Left lung (tissue), 10 donors: Measurements from ENCODE around the gene CHST8. TPM values are rescaled to one million over a fixed set of nuclear protein-coding genes. Genes with fewer than 3 reads are reported as not detected.

Source experiments
- ATAC-seq: fragments of 200-7000 bp; cut with Tn5 transposase; one replicate; pipeline ENCODE4 v1.9.1; 2020; ENCODE audit warnings: moderate library complexity
- DNase-seq, 4 donors: peaks; one replicate each; pipeline ENCODE4 v3.0.0-alpha.2; 2013 to 2020
- H3K27ac ChIP-seq, 2 donors: fragments of 200-600 bp; sonication (generic) in 1 of 2; one replicate each; pipeline versions ENCODE4 v1.5.0 to v1.8.0; 2020 to 2021
- H3K27me3 ChIP-seq, 2 donors: fragments of 200-600 bp; sonication (generic) in 1 of 2; one replicate each; pipeline versions ENCODE4 v1.5.0 to v1.8.0; 2020 to 2021
- H3K36me3 ChIP-seq, 2 donors: fragments of 200-600 bp; sonication (generic) in 1 of 2; one replicate each; pipeline versions ENCODE4 v1.5.0 to v1.8.0; 2020 to 2021
- H3K4me1 ChIP-seq, 2 donors: fragments of 200-600 bp; one replicate each; pipeline ENCODE4 v1.8.0; 2021
- H3K4me3 ChIP-seq, 2 donors: fragments of 200-600 bp; sonication (generic) in 1 of 2; one replicate each; pipeline versions ENCODE4 v1.5.0 to v1.8.0; 2020 to 2021; ENCODE audit warnings: mild to moderate bottlenecking in 1 of 2
- H3K9me3 ChIP-seq, 2 donors: fragments of 200-600 bp; sonication (generic) in 1 of 2; one replicate each; pipeline versions ENCODE4 v1.5.0 to v1.8.0; 2020 to 2021
- CTCF ChIP-seq, 2 donors: fragments of 200-600 bp; sonication (generic) in 1 of 2; IDR thresholded peaks; one replicate each; pipeline versions ENCODE4 v1.5.0 to v1.8.0; 2021; ENCODE audit warnings: antibody characterized with exemption in 2 of 2
- intact Hi-C, 2 donors: fragments of 100-400 bp; cut with DNase I; formaldehyde crosslinking; loops; one replicate each; pipeline versions ENCODE4 v1.11.2 to v1.14.2; 2022
- polyA plus RNA-seq, 6 donors: library from polyadenylated mRNA; unstranded; fragments of 120-200 nt; gene quantifications; one replicate each; pipeline ENCODE4 v1.2.1, GENCODE V29; 2013; ENCODE audit not compliant: insufficient read length in 6 of 6
- total RNA-seq, 2 donors: library from RNA; stranded (reverse); fragmentation: NEBNext Ultra II Directional; extraction: Animal tissue kit (Norgen Biotek cat#: 25700); gene quantifications; one replicate each; pipeline ENCODE4 v1.2.1, GENCODE V29; 2021
- donor health status: DM: no; HTN: yes; CAD: no.
- donor health status: DM: no; HTN: no; CAD: no.

The CHST8 gene
- total and polyA plus RNA-seq, 8 donors = 0.24 to 0.47 TPM; not detected in 6

- H3K36me3 ChIP-seq = no peaks in the 10 kb centered on the region
- H3K4me1 ChIP-seq = peaks cover 3% of the 10 kb centered on the region in 2 donors
- no peak for TF ChIP-seq CTCF (IDR thresholded peaks at IDR 0.05)
- DNase-seq (no peak), ATAC-seq (no peak)
- peaks cover 9 to 46% of the 10 kb centered on the region in 2 donors for H3K27me3 ChIP-seq
- no peak overlapping the region for H3K27ac ChIP-seq
- H3K9me3 ChIP-seq = no peaks in the 10 kb centered on the region
- intact Hi-C loops = no loop called here
- no peak overlapping the region for H3K4me3 ChIP-seq
Observed at GRCh38 chr19:33780251-33780650, 158.5 kb downstream of the CHST8 start.

- H3K36me3 ChIP-seq = no peaks in the 10 kb centered on the region
- DNase-seq (no peak), ATAC-seq (no peak)
- no peak for TF ChIP-seq CTCF (IDR thresholded peaks at IDR 0.05)
- no peak overlapping the region for H3K4me3 ChIP-seq
- intact Hi-C loops = no loop called here
- peaks cover 9 to 47% of the 10 kb centered on the region in 2 donors for H3K27me3 ChIP-seq
- no peaks in the 10 kb centered on the region for H3K9me3 ChIP-seq
- H3K27ac ChIP-seq = no peak overlapping the region
- H3K4me1 ChIP-seq = peaks cover 3% of the 10 kb centered on the region in 2 donors
Observed at GRCh38 chr19:33780746-33781145, 159.0 kb downstream of the CHST8 start.

- peaks cover 3% of the 10 kb centered on the region in 2 donors for H3K4me1 ChIP-seq
- H3K9me3 ChIP-seq = no peaks in the 10 kb centered on the region
- DNase-seq (no peak), ATAC-seq (no peak)
- no peaks in the 10 kb centered on the region for H3K36me3 ChIP-seq
- peaks cover 9 to 54% of the 10 kb centered on the region in 2 donors for H3K27me3 ChIP-seq
- H3K27ac ChIP-seq = no peak overlapping the region
- intact Hi-C loops = no loop called here
- no peak overlapping the region for H3K4me3 ChIP-seq
- TF ChIP-seq CTCF (IDR thresholded peaks at IDR 0.05) = no peak
Observed at GRCh38 chr19:33781415-33781935, 159.7 kb downstream of the CHST8 start.

- Histone ChIP-seq H3K4me1 (peaks cover 3% of the 10 kb centered on the region in 2 donors), H3K27ac (no peak overlapping the region), H3K27me3 (peaks cover 9 to 56% of the 10 kb centered on the region in 2 donors), H3K4me3 (no peak overlapping the region), H3K36me3 (no peaks in the 10 kb centered on the region), H3K9me3 (no peaks in the 10 kb centered on the region)
- intact Hi-C loops = no loop called here
- no peak for TF ChIP-seq CTCF (IDR thresholded peaks at IDR 0.05)
- DNase-seq (no peak), ATAC-seq (no peak)
Observed at GRCh38 chr19:33781996-33782395, 160.2 kb downstream of the CHST8 start.

GRCh38 chr19:33784432-33784831 is 162.7 kb downstream of the CHST8 start:
- Histone ChIP-seq H3K27ac (no peak overlapping the region), H3K4me1 (no peaks in the 10 kb centered on the region), H3K4me3 (no peak overlapping the region), H3K27me3 (peaks cover 3 to 41% of the 10 kb centered on the region in 2 donors), H3K36me3 (no peaks in the 10 kb centered on the region), H3K9me3 (no peaks in the 10 kb centered on the region)
- intact Hi-C loops = no loop called here
- ATAC-seq = no peak
- no peak for TF ChIP-seq CTCF (IDR thresholded peaks at IDR 0.05)
- no peak for DNase-seq
